HG02610 (cell line): ENCODE measurements around the gene UBE2C.
"Not testable (repeated sequence)": the region's sequence is repeated elsewhere in the genome, so short reads cannot be mapped to it uniquely, and the experiment has no call there.

Experiments
- ATAC-seq: cut with Tn5 transposase; IDR thresholded peaks from one replicate; pipeline ENCODE4 v1.9.1; 2021; ENCODE audit warnings: mild to moderate bottlenecking, moderate library complexity; ENCODE audit not compliant: unreplicated experiment

Gene UBE2C

GRCh38 chr20:45829673-45830106 lies 17.2 kb downstream of the UBE2C start:
- ATAC-seq, result not testable (repeated sequence)

- ATAC-seq, result no peak
Measured at GRCh38 chr20:45832619-45833018, 20.2 kb downstream of the UBE2C start.

- peak; percentile 47 for ATAC-seq
Measured at GRCh38 chr20:45833030-45833882, 20.8 kb downstream of the UBE2C start, which contains the start of gene SNX21. Gene SNX21 (plus strand): TSS chr20:45833799. CDS start chr20:45833920, 121 bp downstream.

GRCh38 chr20:45833883-45834796 lies 21.7 kb downstream of the UBE2C start:
- peak; percentile 54 for ATAC-seq

- ATAC-seq, result no peak
Measured at GRCh38 chr20:45834797-45835161, 22.3 kb downstream of the UBE2C start.

GRCh38 chr20:45835329-45835765 lies 22.9 kb downstream of the UBE2C start:
- no peak for ATAC-seq

GRCh38 chr20:45835825-45836224 lies 23.4 kb downstream of the UBE2C start:
- no peak for ATAC-seq

GRCh38 chr20:45836841-45837240 lies 24.4 kb downstream of the UBE2C start:
- ATAC-seq, result no peak

- no peak for ATAC-seq
Measured at GRCh38 chr20:45840700-45841198, 28.3 kb downstream of the UBE2C start.

- ATAC-seq, result no peak
Measured at GRCh38 chr20:45841407-45842129, 29.1 kb downstream of the UBE2C start.

GRCh38 chr20:45842169-45842812 lies 29.8 kb downstream of the UBE2C start:
- ATAC-seq, result peak; percentile 57

GRCh38 chr20:45843506-45843905 lies 31.1 kb downstream of the UBE2C start:
- ATAC-seq, result no peak

- ATAC-seq, result no peak
Measured at GRCh38 chr20:45845452-45845851, 33.0 kb downstream of the UBE2C start.

GRCh38 chr20:45848421-45848820 lies 36.0 kb downstream of the UBE2C start:
- ATAC-seq, result no peak

- ATAC-seq, result no peak
Measured at GRCh38 chr20:45848969-45849582, 36.6 kb downstream of the UBE2C start.

GRCh38 chr20:45850238-45850637 lies 37.8 kb downstream of the UBE2C start:
- ATAC-seq, result no peak

- ATAC-seq, result no peak
Measured at GRCh38 chr20:45850926-45851325, 38.5 kb downstream of the UBE2C start.

- ATAC-seq, result no peak
Measured at GRCh38 chr20:45851501-45851900, 39.1 kb downstream of the UBE2C start.

GRCh38 chr20:45852326-45852725 lies 39.9 kb downstream of the UBE2C start:
- no peak for ATAC-seq

GRCh38 chr20:45853484-45853883 lies 41.0 kb downstream of the UBE2C start:
- ATAC-seq, result no peak
